ENCODE data around the gene SNX30. TPM values are rescaled to one million over a fixed set of nuclear protein-coding genes. Genes with fewer than 3 reads are reported as not detected.

Gene SNX30
- total RNA-seq, 1 donor, result 22.0 TPM

- DNase-seq (ENCODE audit: low read depth), result peak; percentile 23
- no peak overlapping the region for H3K4me3 ChIP-seq (ENCODE audit: low read depth, low read length)
- TF ChIP-seq CTCF (IDR thresholded peaks at IDR 0.05; ENCODE audit: insufficient read depth, low read length), result no peak
Observed at GRCh38 chr9:112881331-112881730, 130.8 kb downstream of the SNX30 start.

- TF ChIP-seq CTCF (IDR thresholded peaks at IDR 0.05; ENCODE audit: insufficient read depth, low read length), result no peak
- H3K4me3 ChIP-seq (ENCODE audit: low read depth, low read length), result no peak overlapping the region
- peak; percentile 37 for DNase-seq (ENCODE audit: low read depth)
Observed at GRCh38 chr9:112884101-112884500, 133.5 kb downstream of the SNX30 start.

GRCh38 chr9:112884721-112885120 lies 134.2 kb downstream of the SNX30 start:
- no peak for TF ChIP-seq CTCF (IDR thresholded peaks at IDR 0.05; ENCODE audit: insufficient read depth, low read length)
- no peak overlapping the region for H3K4me3 ChIP-seq (ENCODE audit: low read depth, low read length)

GRCh38 chr9:112885324-112885723 lies 134.8 kb downstream of the SNX30 start:
- no peak for DNase-seq (ENCODE audit: low read depth)
- TF ChIP-seq CTCF (IDR thresholded peaks at IDR 0.05; ENCODE audit: insufficient read depth, low read length), result no peak
- no peak overlapping the region for H3K4me3 ChIP-seq (ENCODE audit: low read depth, low read length)

More at GRCh38 chr9:112884721-112885120, 134.2 kb downstream of the SNX30 start:
- no peak for DNase-seq (ENCODE audit: low read depth)

- DNase-seq (ENCODE audit: low read depth), result no peak
- TF ChIP-seq CTCF (IDR thresholded peaks at IDR 0.05; ENCODE audit: insufficient read depth, low read length), result no peak
- H3K4me3 ChIP-seq (ENCODE audit: low read depth, low read length), result no peak overlapping the region
Observed at GRCh38 chr9:112886351-112886750, 135.8 kb downstream of the SNX30 start.

- DNase-seq (ENCODE audit: low read depth), result no peak
- no peak for TF ChIP-seq CTCF (IDR thresholded peaks at IDR 0.05; ENCODE audit: insufficient read depth, low read length)
- no peak overlapping the region for H3K4me3 ChIP-seq (ENCODE audit: low read depth, low read length)
Observed at GRCh38 chr9:112887381-112887780, 136.8 kb downstream of the SNX30 start.
